OCI-LY7 (cell line): ENCODE results near the gene PFDN6. TPM values are rescaled to one million over a fixed set of nuclear protein-coding genes. Genes with fewer than 3 reads are reported as not detected.

Experiments
- BruUV-seq: library from RNA; stranded (reverse); fragments of 400-500 nt; replicated peaks from 2 replicates; lab custom pipeline; 2021; lab: Mats Ljungman, UMichigan
- CTCF ChIA-PET: fragments of 300-600 bp; sonication (Branson Sonifier 250); formaldehyde crosslinking; loops from one replicate; lab custom pipeline; 2022; ENCODE audit warnings: antibody characterized with exemption; ENCODE audit not compliant: unreplicated experiment; lab: Charles Lee
- POLR2A ChIA-PET: fragments of 300-600 bp; sonication (Branson Sonifier 250); formaldehyde crosslinking; loops from one replicate; lab custom pipeline; 2022; ENCODE audit warnings: antibody characterized with exemption; lab: Charles Lee
- DNase-seq: peaks from one replicate; pipeline ENCODE4 v3.0.0-alpha.2; 2015; ENCODE audit warnings: low spot score
- H2AFZ ChIP-seq: fragments of 200-600 bp; sonication (generic), shearing (Covaris generic); 2 replicates; pipeline ENCODE4 v1.6.1; 2014; ENCODE audit warnings: mild to moderate bottlenecking, antibody characterized with exemption, low read length, moderate library complexity
- H3K27ac ChIP-seq: fragments of 200-600 bp; sonication (generic); 2 replicates; pipeline ENCODE4 v1.5.1; 2014; ENCODE audit warnings: mixed run types, low read depth, mild to moderate bottlenecking, moderate library complexity, low read length, inconsistent platforms; ENCODE audit not compliant: poor library complexity, severe bottlenecking
- H3K36me3 ChIP-seq: fragments of 200-600 bp; sonication (generic); 2 replicates; pipeline ENCODE4 v1.6.1; 2014; ENCODE audit warnings: mild to moderate bottlenecking, antibody characterized with exemption, low read length, moderate library complexity, mixed read lengths; ENCODE audit not compliant: insufficient read depth
- H3K4me1 ChIP-seq: fragments of 200-600 bp; sonication (generic); 2 replicates; pipeline ENCODE4 v1.5.1; 2014; ENCODE audit warnings: mild to moderate bottlenecking, low read length; ENCODE audit not compliant: insufficient read depth, poor library complexity, severe bottlenecking
- H3K4me2 ChIP-seq: fragments of 200-600 bp; sonication (generic); 2 replicates; pipeline ENCODE4 v1.6.1; 2014; ENCODE audit warnings: mild to moderate bottlenecking, low read length
- H3K4me3 ChIP-seq: fragments of 200-600 bp; sonication (generic); 2 replicates; pipeline ENCODE4 v1.5.1; 2014; ENCODE audit warnings: mild to moderate bottlenecking, low read depth, low read length; ENCODE audit not compliant: poor library complexity, severe bottlenecking
- H3K79me2 ChIP-seq: fragments of 200-600 bp; sonication (generic); 2 replicates; pipeline ENCODE4 v1.6.1; 2016; ENCODE audit warnings: low read depth, mild to moderate bottlenecking, low read length, moderate library complexity, mixed read lengths; ENCODE audit not compliant: insufficient read depth
- H3K9me2 ChIP-seq: fragments of 200-600 bp; sonication (generic); 2 replicates; pipeline ENCODE4 v1.6.1; 2016; ENCODE audit warnings: mild to moderate bottlenecking, low read length, mixed read lengths; ENCODE audit not compliant: insufficient read depth
- H3K9me3 ChIP-seq: fragments of 200-600 bp; sonication (generic); 2 replicates; pipeline ENCODE4 v1.6.1; 2014; ENCODE audit warnings: mild to moderate bottlenecking, mixed run types, low read length, mixed read lengths
- H4K20me1 ChIP-seq: fragments of 200-600 bp; sonication (generic); 2 replicates; pipeline ENCODE4 v1.6.1; 2014; ENCODE audit warnings: mild to moderate bottlenecking, antibody characterized with exemption, low read length, moderate library complexity, mixed read lengths; ENCODE audit not compliant: insufficient read depth
- EZH2phosphoT487 ChIP-seq: fragments of 200-600 bp; sonication (generic); IDR thresholded peaks from 2 replicates; pipeline ENCODE4 v1.6.1; 2018; ENCODE audit warnings: low read depth, borderline replicate concordance, mild to moderate bottlenecking, mixed run types, antibody characterized with exemption, low read length, moderate library complexity, mixed read lengths
- intact Hi-C: fragments of 100-400 bp; cut with micrococcal nuclease; formaldehyde crosslinking; loops from one replicate; pipeline ENCODE4 v1.10.0; 2022; ENCODE audit not compliant: unreplicated experiment
- total RNA-seq, 2 experiments: library from RNA; depleted of rRNA in 1 of 2; stranded (reverse); fragments of >200 nt in 1 of 2; shearing (Covaris generic) in 1 of 2; gene quantifications; 2 replicates each; pipeline ENCODE4 v1.2.3, GENCODE V29; 2014 to 2022
- TF ChIP-seq, protein P1 (sequence below): fragments of 200-600 bp; sonication (generic); conservative IDR thresholded peaks from 2 replicates; pipeline ENCODE4 v1.5.1; 2014; ENCODE audit warnings: mild to moderate bottlenecking, antibody characterized with exemption, low read length, moderate library complexity, mixed read lengths

PFDN6 gene
- total RNA-seq, 2 experiments from 2014 or later: 72.5 to 90.6 TPM

DNA sequence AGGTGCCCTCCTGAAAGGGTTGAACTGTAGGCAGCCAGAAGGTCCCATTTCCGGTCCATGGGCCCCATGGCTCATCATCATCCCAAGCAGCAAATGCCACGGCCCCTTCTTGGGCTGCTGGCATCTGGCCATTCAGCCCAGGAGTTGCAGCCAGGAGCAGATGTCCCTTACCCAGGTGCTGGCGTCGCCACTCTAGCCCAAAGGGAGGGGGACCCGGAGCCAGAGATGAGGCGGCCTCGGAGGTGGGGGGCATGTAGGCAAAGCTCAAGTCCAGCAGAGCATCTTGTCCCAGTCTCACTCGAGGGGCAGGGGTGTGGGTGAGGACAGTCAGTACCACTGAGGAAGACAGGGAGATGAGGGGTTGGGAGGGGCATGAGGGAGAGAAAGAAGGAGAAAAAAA, 15.7 kb downstream of the PFDN6 start:
- intact Hi-C loops: no loop called here
- Histone ChIP-seq H3K4me3 (no peak overlapping the region), H3K27ac (no peak overlapping the region), H3K4me1 (peaks cover 16% of the 10 kb centered on the region), H3K79me2 (peaks cover 37% of the 10 kb centered on the region; the same call in 1 of the 2 replicates), H3K9me2 (no peaks in the 10 kb centered on the region), H4K20me1 (no peaks in the 10 kb centered on the region), H2AFZ (no peak overlapping the region), H3K9me3 (no peaks in the 10 kb centered on the region), H3K4me2 (no peak overlapping the region), H3K36me3 (peaks cover 85% of the 10 kb centered on the region)
- ChIA-PET POLR2A (no interaction called here), CTCF (no interaction called here)
- DNase-seq: no peak
- BruUV-seq: no TSS peak
- no peak for TF ChIP-seq EZH2phosphoT487

DNA sequence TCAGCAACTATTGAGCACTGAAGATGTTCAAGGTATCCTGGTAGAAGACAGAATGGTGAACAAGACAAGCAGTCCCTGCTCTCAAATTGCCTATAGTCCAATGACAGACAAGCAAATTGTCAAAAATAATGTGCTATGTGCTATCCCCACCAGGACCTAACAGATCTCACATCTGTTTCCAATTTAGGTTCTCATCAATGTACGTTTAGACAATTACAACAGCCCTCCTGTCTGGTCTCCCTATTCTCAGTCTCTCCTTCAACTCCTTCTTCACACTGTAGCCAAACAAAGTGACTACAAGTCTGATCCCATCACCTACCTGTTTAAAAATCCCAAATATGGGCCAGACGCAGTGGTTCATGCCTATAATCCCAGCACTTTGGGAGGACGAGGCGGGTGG, 17.0 kb downstream of the PFDN6 start:
- BruUV-seq: no TSS peak
- peak overlapping the region; percentile 25 for H3K27ac ChIP-seq
- H4K20me1 ChIP-seq: no peaks in the 10 kb centered on the region
- no peak overlapping the region for H3K4me3 ChIP-seq
- no peak for DNase-seq
- H3K79me2 ChIP-seq: peaks cover 45% of the 10 kb centered on the region
- H3K9me3 ChIP-seq: no peaks in the 10 kb centered on the region
- H3K9me2 ChIP-seq: no peaks in the 10 kb centered on the region
- TF ChIP-seq, protein P1, sequence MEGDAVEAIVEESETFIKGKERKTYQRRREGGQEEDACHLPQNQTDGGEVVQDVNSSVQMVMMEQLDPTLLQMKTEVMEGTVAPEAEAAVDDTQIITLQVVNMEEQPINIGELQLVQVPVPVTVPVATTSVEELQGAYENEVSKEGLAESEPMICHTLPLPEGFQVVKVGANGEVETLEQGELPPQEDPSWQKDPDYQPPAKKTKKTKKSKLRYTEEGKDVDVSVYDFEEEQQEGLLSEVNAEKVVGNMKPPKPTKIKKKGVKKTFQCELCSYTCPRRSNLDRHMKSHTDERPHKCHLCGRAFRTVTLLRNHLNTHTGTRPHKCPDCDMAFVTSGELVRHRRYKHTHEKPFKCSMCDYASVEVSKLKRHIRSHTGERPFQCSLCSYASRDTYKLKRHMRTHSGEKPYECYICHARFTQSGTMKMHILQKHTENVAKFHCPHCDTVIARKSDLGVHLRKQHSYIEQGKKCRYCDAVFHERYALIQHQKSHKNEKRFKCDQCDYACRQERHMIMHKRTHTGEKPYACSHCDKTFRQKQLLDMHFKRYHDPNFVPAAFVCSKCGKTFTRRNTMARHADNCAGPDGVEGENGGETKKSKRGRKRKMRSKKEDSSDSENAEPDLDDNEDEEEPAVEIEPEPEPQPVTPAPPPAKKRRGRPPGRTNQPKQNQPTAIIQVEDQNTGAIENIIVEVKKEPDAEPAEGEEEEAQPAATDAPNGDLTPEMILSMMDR: no peak
- TF ChIP-seq EZH2phosphoT487: no peak
- ChIA-PET CTCF (no interaction called here), POLR2A (no interaction called here)
- H3K4me1 ChIP-seq: peaks cover 13% of the 10 kb centered on the region
- intact Hi-C loops: no loop called here
- H2AFZ ChIP-seq: no peak overlapping the region
- H3K4me2 ChIP-seq: no peak overlapping the region
- peaks cover 84% of the 10 kb centered on the region for H3K36me3 ChIP-seq

DNA sequence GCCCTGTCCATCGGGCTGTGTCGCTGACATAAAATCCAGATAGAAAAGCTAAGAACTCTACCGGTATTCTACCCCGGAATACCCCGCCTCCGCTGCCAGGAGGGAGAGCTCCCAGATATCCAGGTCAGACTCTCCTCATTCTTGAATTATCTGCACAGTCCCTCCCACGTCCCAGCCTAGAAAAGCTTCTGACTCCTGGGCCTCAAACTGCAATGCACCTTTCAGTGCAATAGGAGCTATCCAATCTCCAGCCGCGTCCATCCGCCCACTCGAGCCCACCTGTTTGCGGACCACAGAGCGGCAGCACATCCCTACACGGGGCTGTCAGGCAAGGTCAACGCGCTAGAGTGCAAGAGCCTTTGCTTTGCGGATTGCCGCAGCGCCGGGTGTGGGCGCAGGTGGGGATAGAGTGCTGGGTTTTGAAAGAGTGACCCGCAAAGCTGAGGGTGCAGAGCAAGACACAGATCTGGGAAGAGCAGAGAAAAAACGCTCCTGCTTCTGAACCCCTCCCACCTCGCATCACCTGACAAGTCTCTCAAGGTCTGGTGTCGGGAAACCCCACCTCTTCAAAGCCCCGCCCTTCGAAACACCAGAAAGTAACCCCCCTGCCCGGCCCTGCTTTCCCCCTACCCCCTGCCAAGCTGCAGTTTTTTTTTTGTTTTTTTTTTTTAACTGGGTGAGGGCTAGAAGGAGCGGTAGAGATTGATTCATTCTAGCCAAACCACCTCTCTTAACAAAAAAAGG, 23.1 kb downstream of the PFDN6 start:
- no peak overlapping the region for H2AFZ ChIP-seq
- ChIA-PET CTCF (interaction anchor here (0.9 kb wide), 1 partner anchor 11 kb away, joined by 3 read pairs; no protein-coding TSS in a partner anchor), POLR2A (interaction anchor here (0.6 to 2.0 kb wide), 9 partner anchors 10 to 475 kb away, joined by 3 to 11 read pairs (median 7); partner anchors contain the start of genes RGL2, RPS18 and VPS52)
- TF ChIP-seq EZH2phosphoT487: no peak
- TF ChIP-seq, protein P1: 0 out of 2 replicates have a peak, but pooled peaks have one; percentile 16
- no peaks in the 10 kb centered on the region for H3K9me3 ChIP-seq
- intact Hi-C loops: loop anchor here (5.0 kb wide), 1 partner anchor 100 kb away; the partner anchor contains the start of gene PHF1
- peaks cover 56% of the 10 kb centered on the region for H3K79me2 ChIP-seq
- H4K20me1 ChIP-seq: peaks cover 7% of the 10 kb centered on the region; the same call in 1 of the 2 replicates
- DNase-seq: peak; percentile 88
- peak overlapping the region; percentile 79 for H3K4me2 ChIP-seq
- BruUV-seq: no TSS peak
- H3K4me1 ChIP-seq: peaks cover 28% of the 10 kb centered on the region
- peaks cover 47% of the 10 kb centered on the region for H3K36me3 ChIP-seq
- peak overlapping the region; percentile 84 for H3K4me3 ChIP-seq
- H3K9me2 ChIP-seq: no peaks in the 10 kb centered on the region
- peak overlapping the region; percentile 94 for H3K27ac ChIP-seq
